Measurements from ENCODE around the gene HK2. TPM values are rescaled to one million over a fixed set of nuclear protein-coding genes. Genes with fewer than 3 reads are reported as not detected.

Gene HK2
- total and polyA plus RNA-seq, 2 of the 4 experiments (the other 2 are of a cell fraction): 17.4 to 20.9 TPM

- Histone ChIP-seq H3K27me3 (ENCODE audit: control insufficient read depth, insufficient read depth, low read length) (no peaks in the 10 kb centered on the region), H3K9ac (ENCODE audit: low read depth, low read length) (no peak overlapping the region), H2AK9ac (replicated peaks; ENCODE audit: low read depth, low read length, poor library complexity) (peak overlapping the region; percentile 53), H3K36me3 (ENCODE audit: control insufficient read depth, insufficient read depth, low read length) (no peaks in the 10 kb centered on the region), H3K4me2 (ENCODE audit: low read depth, low read length) (no peak overlapping the region), H4K91ac (ENCODE audit: insufficient read depth, low read depth, low read length) (peak overlapping the region; percentile 24; the same call in 1 of the 2 replicates), H2BK5ac (ENCODE audit: low read depth, low read length, poor library complexity, severe bottlenecking) (no peak overlapping the region), H3K9me1 (ENCODE audit: insufficient read depth, low read length) (peaks cover 21% of the 10 kb centered on the region), H3K56ac (ENCODE audit: extremely low read depth, insufficient read depth, low read length) (no peak overlapping the region), H3K14ac (replicated peaks; ENCODE audit: low read depth, low read length) (peak overlapping the region; percentile 57), H4K20me1 (ENCODE audit: insufficient read depth, low read length) (no peaks in the 10 kb centered on the region), H2BK15ac (ENCODE audit: low read depth, low read length) (peak overlapping the region; percentile 85; the same call in 2 of the 3 replicates), H2AK5ac (ENCODE audit: low read depth, low read length) (peak overlapping the region; percentile 78; the same call in 1 of the 2 replicates), H3K79me1 (ENCODE audit: low read depth in 1 of 2, low read length in 2 of 2) (peaks cover 0 to 7% of the 10 kb centered on the region in 2 experiments; a peak in 1 of 4 replicates), H3K4me3 (ENCODE audit: insufficient read depth, low read depth, low read length) (no peak overlapping the region), H3K27ac (ENCODE audit: insufficient read depth, low read length) (no peak overlapping the region), H3K18ac (ENCODE audit: low read depth, low read length) (peak overlapping the region; percentile 17; the same call in 1 of the 2 replicates), H3K4me1 (ENCODE audit: control insufficient read depth, insufficient read depth, low read length) (peaks cover 15% of the 10 kb centered on the region), H2BK120ac (ENCODE audit: low read depth, low read length) (peak overlapping the region; percentile 74), H2AFZ (replicated peaks; ENCODE audit: low read length, poor library complexity) (peak overlapping the region; percentile 55), H3K4ac (ENCODE audit: low read depth, low read length) (peak overlapping the region; percentile 11), H4K8ac (ENCODE audit: low read depth in 2 of 2, low read length in 2 of 2) (peak overlapping the region in 1 of 2 experiments; percentile 35; a peak in 2 of 4 replicates), H3K9me3 (ENCODE audit: control insufficient read depth, insufficient read depth, low read length) (no peaks in the 10 kb centered on the region), H4K5ac (ENCODE audit: low read depth, low read length) (no peak overlapping the region), H2BK20ac (ENCODE audit: low read depth, low read length) (peak overlapping the region; percentile 86), H3K23ac (ENCODE audit: low read depth, low read length) (peak overlapping the region; percentile 33; the same call in 1 of the 2 replicates)
- no TSS peak for BruUV-seq (replicated peaks)
- no CpG with 5 or more reads among the region's 4 CpGs for WGBS, 2 experiments (ENCODE audit: extremely low coverage in 2 of 2, insufficient read length in 1 of 2)
- in situ Hi-C loops (cut with MboI; ENCODE audit: low sequenced_read_pairs): loop anchor here (10.0 to 25.0 kb wide), 2 partner anchors 489 to 697 kb away; no protein-coding TSS in a partner anchor
- DNase-seq (peak; percentile 70), ATAC-seq (ENCODE audit: low read depth) (peak; percentile 10; the same call in 1 of the 2 replicates)
- intact Hi-C loops (cut with micrococcal nuclease): loop anchor here (5.0 kb wide), 1 partner anchor 692 kb away; no protein-coding TSS in a partner anchor
- ChIA-PET CTCF (no interaction called here), POLR2A (ENCODE audit: unreplicated experiment) (no interaction called here)
- dilution Hi-C loops (cut with HindIII; ENCODE audit: low sequenced_read_pairs, unreplicated experiment): no loop called here
- TF ChIP-seq MAFK (IDR thresholded peaks at IDR 0.05; ENCODE audit: low read depth, low read length) (no peak), CTCF (conservative IDR thresholded peaks at IDR 0.05; ENCODE audit: low read depth, low read length) (no peak), MAZ (IDR thresholded peaks at IDR 0.05; ENCODE audit: borderline replicate concordance, low read depth, low read length) (no peak), ELK1 (IDR thresholded peaks at IDR 0.05; ENCODE audit: borderline replicate concordance, low read depth, low read length) (no peak), POLR2A (IDR thresholded peaks at IDR 0.05; ENCODE audit: low read depth, low read length) (no peak), RFX5 (IDR thresholded peaks at IDR 0.05; ENCODE audit: low read depth, low read length) (no peak), CEBPB (IDR thresholded peaks at IDR 0.05; ENCODE audit: low read depth, low read length) (no peak), NFE2L2 (IDR thresholded peaks at IDR 0.05; ENCODE audit: low read depth, low read length) (no peak), CHD1 (IDR thresholded peaks at IDR 0.05; ENCODE audit: low read depth, low read length) (no peak)
These were observed 81.8 kb downstream of the HK2 start for GRCh38 chr2:74915743-74916142.

All from IMR-90 (cell line).